K562 (cell line): ENCODE results near the gene SCG3. TPM values are rescaled to one million over a fixed set of nuclear protein-coding genes. Genes with fewer than 3 reads are reported as not detected.
A peak's percentile ranks its signal among the peaks of the same experiment; 100 is the strongest.

Source experiments
- ASH1L ChIP-seq: fragments of 450-650 bp; IDR thresholded peaks from 2 replicates; pipeline ENCODE4 v1.6.1; 2018; ENCODE audit warnings: borderline replicate concordance, mild to moderate bottlenecking, low read depth; ENCODE audit not compliant: partially characterized antibody
- CBX1 ChIP-seq: sonication (generic); IDR thresholded peaks from 2 replicates; pipeline ENCODE4 v1.6.1; 2016; ENCODE audit warnings: antibody characterized with exemption, low read depth, mild to moderate bottlenecking
- CHD4 ChIP-seq: fragments of 200-600 bp; sonication (generic); IDR thresholded peaks from 3 replicates; pipeline ENCODE4 v1.6.1; 2012; ENCODE audit warnings: low read depth, mild to moderate bottlenecking, mixed read lengths, low read length, inconsistent platforms; ENCODE audit not compliant: insufficient read depth, insufficient replicate concordance, poor library complexity, severe bottlenecking
- DIDO1 ChIP-seq: fragments of 450-650 bp; IDR thresholded peaks from 2 replicates; pipeline ENCODE4 v1.6.1; 2016; ENCODE audit warnings: low read depth, missing biosample characterization, missing genetic modification characterization
- L3MBTL2 ChIP-seq: fragments of 450-650 bp; IDR thresholded peaks from 2 replicates; pipeline ENCODE4 v1.6.1; 2016; ENCODE audit warnings: mild to moderate bottlenecking, moderate library complexity
- LARP7 ChIP-seq: fragments of 450-650 bp; IDR thresholded peaks from 2 replicates; pipeline ENCODE4 v1.6.1; 2016
- MGA ChIP-seq: fragments of 450-650 bp; IDR thresholded peaks from 2 replicates; pipeline ENCODE4 v1.6.1; 2016; ENCODE audit warnings: mild to moderate bottlenecking, moderate library complexity
- MLLT1 ChIP-seq, 2 experiments: fragments of 450-650 bp; IDR thresholded peaks; 2 replicates each; pipeline ENCODE4 v1.6.1; 2016
- MYC ChIP-seq, 2 experiments: fragments of 250-450 bp in 1 of 2; sonication (Bioruptor Pico) in 1 of 2; IDR thresholded peaks; 2 replicates each; pipeline versions ENCODE4 v1.5.1 to v1.6.1; 2012 to 2021; ENCODE audit warnings: low read depth in 2 of 2, borderline replicate concordance in 1 of 2, improper control_type of control experiment in 1 of 2, low read length in 1 of 2, mild to moderate bottlenecking in 1 of 2, moderate library complexity in 1 of 2
- SNAPC5 ChIP-seq: fragments of 250-450 bp; sonication (Bioruptor Pico); IDR thresholded peaks from 2 replicates; pipeline ENCODE4 v1.8.0; 2021; ENCODE audit warnings: moderate library complexity, mild to moderate bottlenecking, inconsistent platforms
- ZNF217 ChIP-seq: sonication (generic); formaldehyde crosslinking; IDR thresholded peaks from 2 replicates; pipeline ENCODE4 v1.8.0; 2022; ENCODE audit warnings: mild to moderate bottlenecking, missing genetic modification reagents
- ZNF444 ChIP-seq: fragments of 250-450 bp; sonication (Bioruptor Pico); IDR thresholded peaks from 2 replicates; pipeline ENCODE4 v1.4.0; 2020; ENCODE audit warnings: mild to moderate bottlenecking, moderate library complexity
- ZNF75A ChIP-seq: fragments of 450-650 bp; formaldehyde crosslinking; IDR thresholded peaks from 2 replicates; pipeline ENCODE4 v1.4.0; 2020; ENCODE audit warnings: mild to moderate bottlenecking
- ZNF766 ChIP-seq: fragments of 200-800 bp; sonication (Bioruptor generic); conservative IDR thresholded peaks from 2 replicates; pipeline ENCODE4 v1.6.1; 2016; ENCODE audit warnings: missing genetic modification characterization, missing compliant biosample characterization
- polyA plus RNA-seq, 8 experiments: library from polyadenylated mRNA; depleted of rRNA in 4 of 8; stranded (reverse) in 5 of 8; unstranded in 3 of 8; fragments of >200 nt; fragmentation: Nextera tagmentation in 2 of 8; fragmentation: Illumina TruSeq in 1 of 8; extraction: Ambion mirVana in 2 of 8; extraction: Trizol in 1 of 8; gene quantifications; 2 replicates each; pipeline versions ENCODE4 v1.2.1 to v1.2.3, GENCODE V29; 2011 to 2014; ENCODE audit warnings: inconsistent platforms in 1 of 8, missing spikeins in 1 of 8
- total RNA-seq, 7 experiments: library from RNA; depleted of rRNA in 6 of 7; stranded (reverse); fragments of >200 nt in 6 of 7; fragmentation: Illumina TruSeq in 2 of 7; extraction: Trizol in 2 of 7; gene quantifications; 2 replicates each; pipeline versions ENCODE4 v1.2.1 to v1.2.3, GENCODE V29; 2011 to 2021; ENCODE audit warnings: low replicate concordance in 1 of 7

The SCG3 gene
- total and polyA plus RNA-seq, 9 of the 15 experiments (the other 6 are each of a cell fraction or from before 2014, with no cell fraction given) = 13.0 to 43.8 (median 21.0) TPM

DNA sequence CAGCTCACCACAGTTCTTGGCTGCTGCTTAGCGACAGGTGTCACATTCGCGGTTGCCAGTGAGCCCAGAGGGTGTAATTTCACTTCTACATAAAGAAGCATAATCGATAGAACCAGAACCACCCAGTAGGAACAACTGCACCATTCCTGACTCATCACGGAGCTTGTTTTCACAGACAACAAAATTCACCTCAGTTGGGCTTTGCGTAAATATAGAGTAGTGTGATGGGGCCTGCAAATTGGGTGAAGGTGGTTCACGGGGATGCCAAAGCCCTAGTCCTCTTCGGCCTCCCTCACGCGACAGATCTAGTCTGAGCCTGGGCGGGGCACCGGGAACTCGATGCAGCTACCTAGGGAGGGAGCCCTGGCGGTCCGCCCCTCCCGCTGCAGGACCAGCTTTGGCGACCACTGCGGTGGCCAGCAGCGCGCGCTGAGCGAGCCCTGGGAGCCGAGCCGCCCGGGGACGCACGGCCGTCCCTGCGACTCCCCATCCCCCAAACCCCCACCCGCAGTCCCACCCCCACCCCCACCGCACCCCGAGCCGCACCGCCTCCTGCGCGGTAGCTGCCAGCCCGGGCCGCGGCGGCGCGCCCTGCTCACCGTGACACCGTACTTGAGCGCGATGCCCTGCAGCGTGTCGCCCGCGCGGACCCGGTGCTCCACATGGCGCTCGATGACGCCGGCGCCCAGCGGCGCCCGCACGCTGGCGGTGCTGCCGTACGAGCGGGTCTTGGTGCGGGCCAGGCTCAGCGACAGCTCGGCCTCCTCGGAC lies 55.6 kb downstream of the SCG3 start (continued):
- TF ChIP-seq LARP7 (no peak), MYC (IDR thresholded peaks at IDR 0.05; ENCODE audit: low read depth, low read length) (0 out of 2 replicates have a peak, but pooled peaks have one; percentile 31), MYC (CRISPR knock-in tag; IDR thresholded peaks at IDR 0.05; ENCODE audit: borderline replicate concordance, low read depth) (no peak), ZNF766 (CRISPR knock-in tag) (0 out of 2 replicates have a peak, but pooled peaks have one; percentile 29), CHD4 (no peak), ZNF444 (CRISPR knock-in tag) (no peak), L3MBTL2 (peak; percentile 95), ASH1L (no peak), ZNF217 (CRISPR knock-in tag) (no peak), ZNF75A (CRISPR knock-in tag) (no peak), SNAPC5 (CRISPR knock-in tag) (no peak), MLLT1 (IDR thresholded peaks at IDR 0.05) (no peak), DIDO1 (tag) (no peak), MGA (no peak), CBX1 (no peak)
